Subcutaneous adipose tissue (tissue), 4 donors: ENCODE results near the gene KISS1. TPM values are rescaled to one million over a fixed set of nuclear protein-coding genes. Genes with fewer than 3 reads are reported as not detected.

Experiments
- CTCF ChIP-seq: fragments of 450-650 bp; IDR thresholded peaks from one replicate; pipeline ENCODE4 v1.5.1; 2016; ENCODE audit warnings: low read depth, mild to moderate bottlenecking, control low read depth, antibody characterized with exemption, moderate library complexity
- total RNA-seq, 4 donors: library from RNA; depleted of rRNA; stranded (reverse); fragments of >200 nt; gene quantifications; one replicate each; pipeline ENCODE4 v1.1.0, GENCODE V29; 2016

The KISS1 gene
- total RNA-seq, 4 donors from 2014 or later, result not detected

- TF ChIP-seq CTCF, result no peak
These were observed 34.4 kb downstream of the KISS1 start for GRCh38 chr1:204161609-204162493.

GRCh38 chr1:204157962-204158361, 38.3 kb downstream of the KISS1 start:
- no peak for TF ChIP-seq CTCF

- no peak for TF ChIP-seq CTCF
These were observed 40.4 kb downstream of the KISS1 start for GRCh38 chr1:204155881-204156280.

DNA sequence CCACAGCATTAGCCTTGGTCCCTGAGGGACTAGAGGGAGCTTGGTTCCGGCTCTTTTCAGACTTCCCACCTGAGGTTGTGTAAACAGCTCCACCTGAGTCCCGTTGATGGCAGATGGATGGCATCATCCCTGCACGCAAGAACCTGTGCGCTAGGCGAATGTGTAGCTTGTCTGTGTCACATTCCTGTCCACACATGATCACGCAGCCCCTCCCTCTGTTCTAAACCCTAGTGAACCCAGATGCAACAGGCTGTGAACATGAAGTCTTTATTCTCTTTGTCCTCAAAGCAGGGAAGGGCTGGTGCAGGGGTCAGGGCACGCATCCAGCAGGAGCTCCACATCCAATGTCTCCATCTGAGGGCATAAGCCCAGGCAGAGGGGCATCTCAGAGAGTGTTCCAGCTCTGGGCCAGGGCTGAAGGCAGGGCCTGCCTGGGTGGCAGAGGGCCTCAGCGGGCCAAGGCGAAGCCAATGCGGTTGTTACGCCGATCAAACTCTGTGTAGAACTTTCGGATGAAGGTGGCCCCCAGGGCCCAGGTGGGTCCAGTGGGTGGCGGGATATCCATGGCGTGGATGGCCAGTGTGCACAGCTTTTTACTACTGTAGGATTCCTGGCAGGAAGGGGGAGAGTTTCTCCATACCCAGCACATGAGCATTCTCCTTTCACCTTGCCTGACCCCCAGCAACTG, 41.6 kb downstream of the KISS1 start:
- no peak for TF ChIP-seq CTCF

GRCh38 chr1:204153667-204154066, 42.6 kb downstream of the KISS1 start:
- no peak for TF ChIP-seq CTCF

DNA sequence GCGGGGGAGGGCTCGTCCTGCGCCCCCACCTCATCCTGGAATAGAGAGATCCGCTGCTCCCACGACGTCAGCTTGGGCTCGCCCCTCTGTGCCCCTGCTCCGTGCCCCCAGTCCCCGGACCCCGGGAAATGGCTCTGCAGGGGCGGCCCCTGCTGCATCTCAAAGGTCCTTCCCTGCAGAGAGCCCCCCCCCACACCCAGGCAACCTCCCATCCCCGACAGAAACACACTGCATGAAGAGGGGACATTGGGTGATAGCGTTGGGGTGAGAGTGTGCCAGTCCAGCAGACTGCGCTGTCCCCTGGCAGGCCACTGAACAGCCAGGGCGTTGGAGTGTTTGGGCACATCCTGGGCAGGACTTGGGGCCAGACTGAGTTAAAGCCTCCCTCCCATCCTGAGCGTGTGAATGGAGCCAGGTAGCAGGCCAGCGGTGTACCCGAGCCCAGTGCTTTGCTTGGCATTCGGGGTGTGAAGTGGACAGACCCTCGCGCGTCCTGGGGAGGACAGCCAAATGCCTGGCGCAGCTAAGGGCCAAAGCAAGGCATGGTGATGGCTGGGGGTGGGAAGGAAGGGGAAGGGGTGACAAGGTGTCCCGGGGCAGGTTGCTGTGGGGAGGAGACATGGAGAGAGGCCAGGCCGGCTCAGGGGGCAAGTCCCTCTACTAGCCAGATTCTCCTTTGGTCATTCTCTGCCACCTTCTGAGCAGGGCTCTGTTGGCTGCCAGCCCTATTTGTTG, 43.8 kb downstream of the KISS1 start:
- TF ChIP-seq CTCF, result no peak
